ENCODE results near the gene KIF26A.

The KIF26A gene

GRCh38 chr14:104191409-104191997 lies 53.1 kb downstream of the KIF26A start:
- DNase-seq (ENCODE audit: low read depth, low spot score), result no peak

DNA sequence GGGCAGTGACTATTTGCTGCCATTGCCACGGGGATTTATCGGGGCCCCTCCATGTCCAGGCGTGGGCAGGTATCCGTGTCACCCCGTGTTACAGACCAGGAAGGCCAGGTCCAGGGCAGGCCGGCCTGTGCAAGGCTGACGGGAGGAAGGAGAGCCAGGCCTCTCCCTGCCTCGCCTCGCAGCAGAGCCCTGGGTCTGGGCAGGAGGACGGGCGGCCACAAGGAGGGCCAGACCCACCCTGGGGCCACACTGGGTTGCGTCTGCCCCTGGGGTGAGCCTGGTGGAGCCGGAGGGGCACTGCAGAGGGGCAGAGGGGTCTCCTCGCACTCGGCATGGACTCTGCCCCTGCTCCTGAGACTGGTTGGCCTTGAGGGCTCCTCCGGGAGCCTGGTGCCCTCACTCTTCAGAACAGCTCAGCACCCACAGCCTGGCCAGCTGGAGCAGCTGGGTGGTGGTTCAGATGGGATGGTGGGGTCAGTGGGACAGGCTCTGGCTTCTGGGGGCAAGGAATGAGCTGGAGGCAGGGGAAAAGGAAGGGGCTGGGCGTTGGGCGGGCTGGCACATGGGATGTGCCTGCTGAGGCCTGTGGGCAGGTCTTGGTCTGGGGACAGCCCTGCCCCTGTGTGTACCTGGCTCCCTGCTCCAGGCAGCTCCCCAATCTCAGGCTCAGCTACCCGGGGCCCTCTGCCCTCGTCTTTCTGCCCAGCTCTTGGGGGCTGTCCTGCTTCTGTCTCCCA lies 53.9 kb downstream of the KIF26A start:
- no peak for DNase-seq (ENCODE audit: low read depth, low spot score)

DNA sequence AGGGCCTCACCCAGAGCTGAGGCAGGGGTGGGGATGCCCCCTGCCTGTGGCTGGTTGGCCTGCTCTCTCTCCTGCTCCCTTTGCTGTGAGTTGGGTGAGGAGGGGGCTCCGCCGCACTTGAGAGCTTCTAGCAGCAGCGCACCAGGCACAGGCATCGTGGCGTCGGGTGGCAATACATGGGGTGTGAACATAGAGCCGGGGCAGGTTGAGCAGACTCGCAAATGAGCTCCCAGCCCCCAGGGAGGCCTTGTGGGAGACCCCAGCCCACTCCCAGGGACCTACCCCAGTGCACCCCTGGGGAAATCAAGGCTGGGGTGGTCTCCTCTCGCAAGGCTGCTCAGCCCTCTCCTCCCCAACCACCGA lies 54.5 kb downstream of the KIF26A start:
- DNase-seq (ENCODE audit: low read depth, low spot score), result no peak

GRCh38 chr14:104194016-104194415 lies 55.6 kb downstream of the KIF26A start:
- DNase-seq (ENCODE audit: low read depth, low spot score), result no peak

DNA sequence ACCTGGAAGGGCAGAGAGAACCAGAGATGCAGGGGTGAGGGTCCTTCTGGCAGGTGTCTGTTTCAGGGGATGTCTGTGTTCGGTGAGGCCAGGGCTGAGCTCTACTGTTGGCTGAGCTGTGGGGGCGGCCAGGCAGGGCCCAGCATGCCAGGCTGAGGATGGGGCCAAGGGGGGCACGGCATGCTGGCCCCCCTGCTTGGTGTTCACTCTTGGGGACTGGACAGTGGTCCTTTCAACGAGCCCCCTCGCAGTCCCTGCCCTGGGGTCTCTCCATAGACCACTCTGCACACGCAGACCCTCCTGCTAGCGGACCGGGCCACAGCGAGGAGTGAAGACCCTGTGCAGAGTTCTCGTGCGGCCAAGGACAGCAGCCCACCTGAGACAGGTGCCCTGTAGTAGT lies 56.3 kb downstream of the KIF26A start:
- no peak for DNase-seq (ENCODE audit: low read depth, low spot score)

- DNase-seq (ENCODE audit: low read depth, low spot score), result no peak
Observed at GRCh38 chr14:104195361-104195760, 57.0 kb downstream of the KIF26A start.

- DNase-seq (ENCODE audit: low read depth, low spot score), result no peak
Observed at GRCh38 chr14:104195878-104196277, 57.5 kb downstream of the KIF26A start.

GRCh38 chr14:104196461-104197140 lies 58.2 kb downstream of the KIF26A start:
- no peak for DNase-seq (ENCODE audit: low read depth, low spot score)

DNA sequence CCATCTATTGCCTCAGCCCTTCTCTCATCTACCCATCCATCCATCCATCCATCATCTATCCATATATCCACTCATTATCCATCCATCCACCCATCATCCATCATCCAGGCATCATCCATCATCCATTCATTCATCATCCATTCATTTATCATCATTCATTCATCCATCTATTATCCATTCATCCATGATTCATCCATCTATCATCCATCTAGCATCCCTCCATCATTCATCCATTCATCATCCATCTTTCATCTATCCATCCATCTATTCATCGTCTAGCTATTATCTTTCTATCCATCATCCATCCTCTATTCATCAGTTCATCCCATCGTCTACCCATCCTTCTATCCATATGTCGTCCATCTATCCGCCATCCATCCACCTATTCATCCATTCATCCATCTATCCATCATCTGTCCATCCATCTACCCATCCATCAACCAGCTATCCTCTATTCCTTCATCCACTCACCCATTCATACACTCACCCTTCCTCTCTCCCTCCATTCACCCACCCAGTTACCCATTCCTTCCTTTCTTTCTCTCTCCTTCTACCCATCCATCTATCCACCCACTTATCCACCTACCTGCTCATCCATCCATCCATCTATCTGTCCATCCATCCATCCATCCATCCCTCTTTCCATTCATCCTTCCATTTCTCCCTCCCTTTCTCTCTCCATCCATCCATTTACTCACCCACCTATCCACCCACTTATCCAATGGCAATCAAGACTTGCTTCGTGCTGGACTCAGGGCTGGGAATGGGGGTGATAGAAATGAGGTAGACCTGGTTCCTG lies 59.3 kb downstream of the KIF26A start:
- no peak for DNase-seq (ENCODE audit: low read depth, low spot score)

DNA sequence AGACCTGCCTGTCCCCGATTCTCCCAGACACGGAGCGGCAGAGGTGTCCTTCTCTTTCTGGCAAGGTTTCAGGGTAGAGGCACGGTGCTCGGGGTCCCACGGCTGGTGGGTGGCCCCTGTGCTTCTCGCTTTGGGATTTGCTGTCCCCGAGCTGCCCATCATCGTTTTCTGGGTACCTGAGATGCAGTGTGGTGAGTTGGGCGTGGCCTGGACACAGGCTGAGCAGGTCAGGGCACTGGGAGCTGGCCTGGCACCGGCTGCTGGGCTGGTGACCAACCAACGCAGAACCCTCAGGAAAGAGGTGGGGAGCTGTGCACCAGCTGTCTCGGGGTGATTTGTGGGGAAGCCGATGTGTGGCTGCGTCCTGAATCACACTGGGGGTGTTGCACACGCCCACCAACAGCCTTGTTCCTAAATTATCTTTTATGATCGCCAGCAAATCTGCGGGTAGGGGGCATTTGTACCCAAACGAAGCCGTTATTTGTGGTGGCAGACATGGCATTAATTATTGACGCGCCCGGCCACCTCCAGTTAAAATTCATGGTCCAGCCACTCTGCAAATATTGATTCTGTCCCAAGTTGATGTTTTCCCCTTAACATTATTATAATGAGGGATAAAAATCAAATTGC lies 61.0 kb downstream of the KIF26A start:
- DNase-seq (ENCODE audit: low read depth, low spot score), result no peak

GRCh38 chr14:104200106-104200505 lies 61.7 kb downstream of the KIF26A start:
- DNase-seq (ENCODE audit: low read depth, low spot score), result no peak

DNA sequence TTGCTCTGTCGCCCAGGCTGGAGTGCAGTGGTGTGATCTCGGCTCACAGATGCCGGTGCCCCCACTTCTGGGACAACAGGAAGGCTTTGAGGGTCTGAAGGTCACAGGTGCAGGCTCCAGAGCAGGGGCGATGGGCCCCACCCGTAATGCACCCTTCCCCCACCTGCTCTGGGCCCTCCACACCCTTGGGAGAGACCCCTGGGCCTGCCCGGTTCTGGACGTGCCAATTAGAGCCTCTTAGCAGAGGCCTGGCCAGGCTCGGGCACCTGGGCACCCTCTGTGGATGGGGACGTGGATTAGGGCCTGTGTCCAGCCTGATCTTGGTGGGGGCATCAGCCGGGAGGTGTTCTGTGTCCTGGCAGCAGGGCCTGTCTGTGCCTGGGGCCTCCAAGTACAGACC lies 62.2 kb downstream of the KIF26A start:
- DNase-seq (ENCODE audit: low read depth, low spot score), result no peak

DNA sequence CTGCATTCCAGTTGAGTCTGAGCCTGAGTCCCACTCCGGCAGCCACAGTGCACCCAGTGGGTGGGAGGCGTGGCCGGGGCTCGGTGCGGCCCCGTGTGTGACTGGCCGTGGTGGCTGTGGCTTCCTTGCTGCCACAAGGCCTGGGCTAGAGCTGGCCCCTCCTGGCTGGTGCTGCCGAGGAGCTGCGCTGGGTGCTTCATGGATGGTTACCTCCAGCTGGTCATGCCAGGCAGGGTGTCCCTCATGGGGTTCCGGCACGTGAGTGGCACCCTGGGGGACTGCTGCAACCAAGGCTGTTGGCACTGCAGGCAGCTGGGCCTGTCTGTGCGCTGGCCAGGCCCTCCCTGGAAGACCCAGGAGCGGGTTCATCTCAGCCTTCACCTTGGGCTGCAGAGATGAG lies 62.7 kb downstream of the KIF26A start:
- no peak for DNase-seq (ENCODE audit: low read depth, low spot score)

DNA sequence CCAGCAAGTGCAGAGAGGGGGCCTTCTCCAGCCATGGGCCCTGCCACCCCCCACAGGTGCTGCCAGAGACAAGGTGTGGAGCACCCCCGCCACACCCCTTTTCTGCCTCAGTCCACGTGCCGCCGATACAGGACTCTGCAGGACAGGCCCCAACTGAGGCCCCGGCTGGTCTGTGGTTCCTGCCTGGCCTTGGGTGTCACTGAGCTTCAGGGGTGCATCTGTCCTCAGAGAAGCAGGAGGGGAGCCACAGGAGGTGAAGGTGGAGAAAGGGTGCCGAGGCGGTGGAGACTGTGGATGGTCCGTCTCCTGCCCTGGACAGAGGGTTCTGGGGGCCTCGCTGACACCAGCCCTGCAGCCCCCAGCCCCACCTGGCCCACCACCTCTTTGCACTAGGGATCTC lies 63.1 kb downstream of the KIF26A start:
- no peak for DNase-seq (ENCODE audit: low read depth, low spot score)

DNA sequence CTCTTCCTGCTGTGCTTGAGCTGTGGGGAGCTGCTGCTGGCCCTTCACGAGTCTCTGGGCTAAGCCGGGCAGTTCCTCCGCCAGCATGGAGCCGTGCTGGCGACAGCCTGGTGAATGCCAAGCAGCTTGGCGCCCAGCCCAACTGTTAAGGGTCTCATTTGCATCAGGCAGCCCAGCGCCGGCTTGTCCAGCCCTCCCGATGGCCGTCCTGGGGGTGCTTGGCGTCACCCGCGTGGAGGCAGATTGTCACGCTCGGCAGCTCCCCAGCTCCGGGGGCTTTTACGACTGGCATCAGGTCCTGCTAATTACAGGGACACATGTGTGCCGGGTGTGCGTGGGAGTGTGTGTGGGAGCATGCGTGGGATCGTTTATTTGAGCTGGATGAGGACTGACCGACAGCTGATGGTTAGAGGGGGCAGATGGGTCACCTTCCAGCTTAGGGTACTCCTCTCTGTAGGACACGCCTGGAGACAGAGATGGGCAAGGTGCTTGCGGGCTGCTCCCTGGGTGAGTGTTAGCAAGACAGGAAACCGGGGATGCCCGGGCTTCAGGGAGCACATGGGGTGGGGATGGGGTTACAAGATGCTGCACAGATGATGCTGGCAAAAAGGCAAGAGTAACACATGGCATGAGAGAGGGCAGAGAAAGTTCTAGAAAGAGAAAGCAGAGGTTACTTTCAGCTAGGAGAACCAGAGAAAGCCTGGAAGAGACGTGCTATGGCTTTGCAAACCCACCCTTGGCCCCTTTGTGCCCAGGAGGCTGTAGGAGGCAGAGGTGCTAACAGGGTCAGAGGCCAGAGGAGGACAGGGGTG lies 64.1 kb downstream of the KIF26A start:
- peak; percentile 87 for DNase-seq (ENCODE audit: low read depth, low spot score)

GRCh38 chr14:104203071-104203425 lies 64.7 kb downstream of the KIF26A start:
- no peak for DNase-seq (ENCODE audit: low read depth, low spot score)

- DNase-seq (ENCODE audit: low read depth, low spot score), result no peak
Observed at GRCh38 chr14:104204660-104205149, 66.3 kb downstream of the KIF26A start.

DNA sequence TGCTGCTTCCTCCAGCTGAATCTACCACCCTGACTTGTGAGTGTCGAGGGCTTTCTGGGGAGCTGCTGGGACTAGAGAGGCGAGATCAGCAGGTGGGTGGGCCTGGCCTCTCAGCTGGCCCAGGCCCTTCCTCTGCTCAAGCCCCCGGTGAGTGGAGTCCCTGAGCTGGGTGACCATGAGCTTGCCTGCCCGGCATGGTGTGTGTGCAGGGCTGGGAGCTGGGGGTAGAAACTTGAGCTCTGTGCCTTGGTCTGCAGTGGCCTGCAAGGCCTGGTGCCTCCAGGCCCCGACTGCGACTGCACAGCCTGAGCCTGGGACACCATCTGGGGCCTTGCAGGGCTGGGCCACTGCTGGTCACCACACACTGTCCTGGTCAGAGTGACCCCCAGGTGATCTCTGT lies 67.4 kb downstream of the KIF26A start:
- no peak for DNase-seq (ENCODE audit: low read depth, low spot score)

GRCh38 chr14:104206281-104206904 lies 68.0 kb downstream of the KIF26A start:
- DNase-seq (ENCODE audit: low read depth, low spot score), result peak; percentile 59
